ENCODE data around the gene ATXN2L. TPM values are rescaled to one million over a fixed set of nuclear protein-coding genes. Genes with fewer than 3 reads are reported as not detected.

The ATXN2L gene
- total and polyA plus RNA-seq, 2 of the 13 experiments (the other 11 are each of a cell fraction or from before 2014, with no cell fraction given), result 40.8 to 55.1 TPM

DNA sequence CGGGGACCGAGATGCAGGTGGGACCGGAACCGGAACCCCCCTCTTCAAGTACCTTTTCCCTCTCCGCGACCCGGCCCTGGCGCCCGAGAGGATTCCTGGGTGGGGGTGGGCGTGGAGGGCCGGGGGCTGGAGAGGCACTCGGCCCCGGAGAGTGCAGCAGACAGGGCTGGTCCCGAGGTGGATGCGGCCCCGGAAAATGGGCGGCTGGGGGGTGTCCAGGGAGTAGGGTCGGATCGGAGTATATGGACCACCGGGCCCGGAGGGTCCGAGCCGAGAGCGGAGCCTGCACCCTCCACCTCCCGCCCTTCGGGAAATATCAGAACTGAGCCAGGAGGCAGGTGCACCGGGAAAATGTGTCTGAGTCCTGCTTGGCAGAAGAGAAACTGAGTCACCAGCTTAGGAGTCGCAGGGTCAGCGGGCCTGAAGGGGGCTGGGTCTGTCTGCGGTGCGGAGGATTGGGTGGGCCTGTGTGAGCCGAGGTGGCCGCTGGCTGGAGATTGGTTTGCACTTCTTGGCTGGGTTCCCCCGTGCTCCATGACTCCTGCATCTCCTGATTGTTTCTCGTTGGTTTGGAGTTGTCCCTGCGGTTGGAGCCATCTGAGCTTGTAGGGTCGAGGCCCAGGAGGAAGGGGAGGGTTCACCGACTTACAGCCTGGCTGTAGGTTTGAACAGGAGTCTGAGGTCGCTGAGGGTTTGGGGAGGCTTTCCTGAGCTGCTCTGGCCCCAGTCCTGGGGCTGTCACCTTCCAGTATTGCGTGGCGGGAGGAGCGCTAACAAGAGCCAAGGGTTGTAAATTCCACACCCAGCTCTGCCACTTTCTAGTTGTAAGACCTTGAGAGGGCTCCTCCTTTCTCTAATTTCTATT lies 41.4 kb downstream of the ATXN2L start (continued):
- TF ChIP-seq, protein P1, sequence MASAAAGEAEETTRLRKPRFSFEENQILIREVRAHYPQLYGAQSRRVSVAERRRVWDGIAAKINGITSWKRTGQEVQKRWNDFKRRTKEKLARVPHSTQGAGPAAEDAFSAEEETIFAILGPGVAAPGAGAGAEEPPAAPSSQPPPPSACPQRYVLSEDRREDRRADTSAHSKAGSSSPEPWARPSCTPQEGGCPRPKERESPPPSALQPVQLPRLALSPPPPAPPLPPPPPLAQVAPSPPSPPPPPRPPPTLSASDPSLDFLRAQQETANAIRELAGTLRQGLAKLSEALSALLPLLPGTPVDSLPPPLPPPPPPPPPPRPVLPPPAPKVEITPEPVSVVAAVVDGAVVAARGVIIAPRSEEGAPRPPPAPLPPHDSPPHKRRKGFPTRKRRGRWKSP (CRISPR knock-in tag; IDR thresholded peaks at IDR 0.05), result no peak
- TF ChIP-seq TMF1 (CRISPR knock-in tag; IDR thresholded peaks at IDR 0.05; ENCODE audit: low read depth), result no peak; the same call in 1 of the 2 replicates
- TF ChIP-seq ZNF720 (CRISPR knock-in tag; IDR thresholded peaks at IDR 0.05), result no peak
- TF ChIP-seq, protein P2, sequence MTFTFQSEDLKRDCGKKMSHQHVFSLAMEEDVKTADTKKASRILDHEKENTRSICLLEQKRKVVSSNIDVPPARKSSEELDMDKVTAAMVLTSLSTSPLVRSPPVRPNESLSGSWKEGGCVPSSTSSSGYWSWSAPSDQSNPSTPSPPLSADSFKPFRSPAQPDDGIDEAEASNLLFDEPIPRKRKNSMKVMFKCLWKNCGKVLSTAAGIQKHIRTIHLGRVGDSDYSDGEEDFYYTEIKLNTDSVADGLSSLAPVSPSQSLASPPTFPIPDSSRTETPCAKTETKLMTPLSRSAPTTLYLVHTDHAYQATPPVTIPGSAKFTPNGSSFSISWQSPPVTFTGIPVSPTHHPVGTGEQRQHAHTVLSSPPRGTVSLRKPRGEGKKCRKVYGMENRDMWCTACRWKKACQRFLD (CRISPR knock-in tag; IDR thresholded peaks at IDR 0.05; ENCODE audit: borderline replicate concordance), result no peak
- no peak for TF ChIP-seq BHLHE40 (IDR thresholded peaks at IDR 0.05; ENCODE audit: low read length)
- TF ChIP-seq RFX3 (CRISPR knock-in tag; IDR thresholded peaks at IDR 0.05), result no peak
- no peak for TF ChIP-seq ZNF337 (CRISPR knock-in tag; IDR thresholded peaks at IDR 0.05; ENCODE audit: borderline replicate concordance, low read depth)
- TF ChIP-seq REL (CRISPR knock-in tag; conservative IDR thresholded peaks at IDR 0.05), result no peak; the same call in 1 of the 2 replicates
- no peak for TF ChIP-seq ZNF251 (CRISPR knock-in tag; IDR thresholded peaks at IDR 0.05)
- TF ChIP-seq, protein P3, sequence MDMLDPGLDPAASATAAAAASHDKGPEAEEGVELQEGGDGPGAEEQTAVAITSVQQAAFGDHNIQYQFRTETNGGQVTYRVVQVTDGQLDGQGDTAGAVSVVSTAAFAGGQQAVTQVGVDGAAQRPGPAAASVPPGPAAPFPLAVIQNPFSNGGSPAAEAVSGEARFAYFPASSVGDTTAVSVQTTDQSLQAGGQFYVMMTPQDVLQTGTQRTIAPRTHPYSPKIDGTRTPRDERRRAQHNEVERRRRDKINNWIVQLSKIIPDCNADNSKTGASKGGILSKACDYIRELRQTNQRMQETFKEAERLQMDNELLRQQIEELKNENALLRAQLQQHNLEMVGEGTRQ (IDR thresholded peaks at IDR 0.05; ENCODE audit: low read depth, low read length), result no peak
- TF ChIP-seq, protein P3 (CRISPR knock-in tag; IDR thresholded peaks at IDR 0.05; ENCODE audit: borderline replicate concordance), result no peak
- TF ChIP-seq SRSF4 (IDR thresholded peaks at IDR 0.05; ENCODE audit: low read depth, low read length, poor library complexity, severe bottlenecking), result no peak
- TF ChIP-seq ZNF672 (CRISPR knock-in tag; IDR thresholded peaks at IDR 0.05), result no peak
- no peak for TF ChIP-seq KMT2A (CRISPR knock-in tag; IDR thresholded peaks at IDR 0.05)
- TF ChIP-seq SOX13 (IDR thresholded peaks at IDR 0.05), result no peak
- TF ChIP-seq SOX13 (CRISPR knock-in tag; conservative IDR thresholded peaks at IDR 0.05 in 1 of 2, IDR thresholded peaks at IDR 0.05 in 1 of 2), result no peak
- no peak for TF ChIP-seq CCDC6 (CRISPR knock-in tag; IDR thresholded peaks at IDR 0.05)
- TF ChIP-seq ZNF737 (CRISPR knock-in tag; IDR thresholded peaks at IDR 0.05; ENCODE audit: borderline replicate concordance), result no peak
- TF ChIP-seq, protein P4, sequence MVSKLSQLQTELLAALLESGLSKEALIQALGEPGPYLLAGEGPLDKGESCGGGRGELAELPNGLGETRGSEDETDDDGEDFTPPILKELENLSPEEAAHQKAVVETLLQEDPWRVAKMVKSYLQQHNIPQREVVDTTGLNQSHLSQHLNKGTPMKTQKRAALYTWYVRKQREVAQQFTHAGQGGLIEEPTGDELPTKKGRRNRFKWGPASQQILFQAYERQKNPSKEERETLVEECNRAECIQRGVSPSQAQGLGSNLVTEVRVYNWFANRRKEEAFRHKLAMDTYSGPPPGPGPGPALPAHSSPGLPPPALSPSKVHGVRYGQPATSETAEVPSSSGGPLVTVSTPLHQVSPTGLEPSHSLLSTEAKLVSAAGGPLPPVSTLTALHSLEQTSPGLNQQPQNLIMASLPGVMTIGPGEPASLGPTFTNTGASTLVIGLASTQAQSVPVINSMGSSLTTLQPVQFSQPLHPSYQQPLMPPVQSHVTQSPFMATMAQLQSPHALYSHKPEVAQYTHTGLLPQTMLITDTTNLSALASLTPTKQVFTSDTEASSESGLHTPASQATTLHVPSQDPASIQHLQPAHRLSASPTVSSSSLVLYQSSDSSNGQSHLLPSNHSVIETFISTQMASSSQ (IDR thresholded peaks at IDR 0.05; ENCODE audit: low read depth), result no peak
- TF ChIP-seq, protein P4 (CRISPR knock-in tag; IDR thresholded peaks at IDR 0.05; ENCODE audit: borderline replicate concordance), result peak; percentile 1; the same call in 1 of the 2 replicates
